NCI-H187 (cell line): ENCODE measurements around the gene RBM39.
"Not testable (repeated sequence)": the region's sequence is repeated elsewhere in the genome, so short reads cannot be mapped to it uniquely, and the experiment has no call there.

Experiments
- DNase-seq, 2 experiments: peaks; one replicate each; lab custom pipeline; 2025; lab: John Stamatoyannopoulos, UW

RBM39 gene

DNA sequence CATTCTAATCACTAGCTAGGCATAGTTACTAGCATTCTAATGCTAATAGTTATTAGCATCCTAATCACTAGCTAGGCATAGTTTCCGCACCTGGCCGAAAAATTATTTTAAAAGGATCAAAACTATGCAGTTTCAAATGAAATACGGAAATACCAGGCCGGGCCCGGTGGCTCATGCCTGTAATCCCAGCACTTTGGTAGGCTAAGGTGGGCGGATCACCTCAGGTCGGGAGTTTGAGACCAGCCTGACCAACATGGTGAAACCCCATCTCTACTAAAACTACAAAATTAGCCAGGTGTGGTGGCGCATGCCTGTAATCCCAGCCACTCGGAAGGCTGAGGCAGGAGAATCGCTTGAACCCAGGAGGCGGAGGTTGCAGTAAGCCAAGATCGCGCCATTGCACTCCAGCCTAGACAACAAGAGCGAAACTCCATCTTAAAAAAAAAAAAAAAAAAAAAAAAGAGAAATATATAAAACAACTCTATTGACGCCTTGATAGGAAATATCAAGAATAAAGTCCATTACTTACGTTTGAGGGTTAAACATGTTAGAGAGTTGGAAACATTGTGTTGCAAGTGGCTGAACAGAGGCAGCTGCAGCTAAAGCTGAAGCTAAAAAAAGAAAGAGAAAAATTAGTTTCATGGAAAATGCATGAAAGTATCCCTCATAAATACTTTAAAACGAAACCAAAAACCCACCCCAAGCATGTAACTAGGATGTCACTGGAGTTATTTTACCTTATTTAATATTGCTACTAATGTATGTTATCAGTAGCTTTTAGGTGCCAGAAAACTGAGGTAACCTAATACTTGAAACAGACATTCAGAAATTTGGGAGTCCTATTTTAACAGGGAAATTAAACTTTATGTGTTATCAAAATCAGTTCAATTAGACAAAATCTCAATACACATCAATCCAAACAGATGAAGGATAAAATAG, 35.2 kb downstream of the RBM39 start:
- not testable (repeated sequence) for DNase-seq

DNA sequence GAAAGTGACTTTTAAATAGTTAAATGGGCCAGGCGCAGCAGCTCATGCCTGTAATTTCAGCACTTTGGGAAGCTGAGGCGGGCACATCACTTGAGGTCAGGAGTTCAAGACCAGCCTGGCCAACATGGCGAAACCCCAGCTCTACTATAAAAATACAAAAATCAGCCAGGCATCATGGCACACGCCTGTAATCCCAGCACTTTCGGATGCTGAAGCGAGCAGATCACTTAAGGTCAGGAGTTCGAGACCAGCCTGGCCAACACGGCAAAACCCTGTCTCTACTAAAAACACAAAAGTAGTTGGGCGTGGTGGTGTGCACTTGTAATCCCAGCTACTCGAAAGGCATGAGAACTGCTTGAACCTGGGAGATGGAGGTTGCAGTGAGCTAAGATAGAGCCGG, 36.2 kb downstream of the RBM39 start:
- not testable (repeated sequence) for DNase-seq

DNA sequence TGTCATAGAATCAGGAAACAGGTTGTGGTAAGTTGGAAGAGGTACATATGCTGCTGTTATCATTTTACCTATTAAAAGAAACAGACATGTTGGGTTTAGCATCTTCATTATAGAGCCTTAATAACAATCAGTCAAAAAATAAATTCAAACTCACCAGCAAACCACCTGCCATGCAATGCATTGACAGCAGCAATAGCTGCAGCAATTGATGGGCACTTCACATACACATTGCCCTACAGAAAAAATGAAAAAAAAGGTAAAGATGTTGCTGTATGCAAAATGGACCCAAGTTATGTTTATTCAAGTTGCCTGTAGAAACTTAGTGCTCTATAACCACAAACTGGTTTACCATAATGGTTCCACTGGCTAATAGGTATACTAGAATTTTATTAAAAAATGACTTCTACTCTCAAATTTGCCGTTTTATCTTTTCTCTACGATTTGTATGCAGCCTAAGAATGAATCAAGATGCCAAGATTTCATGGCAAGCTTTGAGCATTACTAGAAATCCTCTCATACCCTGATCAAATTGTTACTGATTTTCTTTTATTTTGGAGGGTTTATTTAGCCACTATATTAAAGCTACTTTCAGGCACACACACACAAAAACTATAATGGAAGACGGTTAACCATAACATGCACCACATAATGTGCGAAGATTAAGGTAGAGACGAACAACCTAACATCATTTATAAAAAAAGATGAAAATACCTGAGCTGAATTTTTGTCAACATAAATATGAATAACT, 37.4 kb downstream of the RBM39 start:
- no peak for DNase-seq

DNA sequence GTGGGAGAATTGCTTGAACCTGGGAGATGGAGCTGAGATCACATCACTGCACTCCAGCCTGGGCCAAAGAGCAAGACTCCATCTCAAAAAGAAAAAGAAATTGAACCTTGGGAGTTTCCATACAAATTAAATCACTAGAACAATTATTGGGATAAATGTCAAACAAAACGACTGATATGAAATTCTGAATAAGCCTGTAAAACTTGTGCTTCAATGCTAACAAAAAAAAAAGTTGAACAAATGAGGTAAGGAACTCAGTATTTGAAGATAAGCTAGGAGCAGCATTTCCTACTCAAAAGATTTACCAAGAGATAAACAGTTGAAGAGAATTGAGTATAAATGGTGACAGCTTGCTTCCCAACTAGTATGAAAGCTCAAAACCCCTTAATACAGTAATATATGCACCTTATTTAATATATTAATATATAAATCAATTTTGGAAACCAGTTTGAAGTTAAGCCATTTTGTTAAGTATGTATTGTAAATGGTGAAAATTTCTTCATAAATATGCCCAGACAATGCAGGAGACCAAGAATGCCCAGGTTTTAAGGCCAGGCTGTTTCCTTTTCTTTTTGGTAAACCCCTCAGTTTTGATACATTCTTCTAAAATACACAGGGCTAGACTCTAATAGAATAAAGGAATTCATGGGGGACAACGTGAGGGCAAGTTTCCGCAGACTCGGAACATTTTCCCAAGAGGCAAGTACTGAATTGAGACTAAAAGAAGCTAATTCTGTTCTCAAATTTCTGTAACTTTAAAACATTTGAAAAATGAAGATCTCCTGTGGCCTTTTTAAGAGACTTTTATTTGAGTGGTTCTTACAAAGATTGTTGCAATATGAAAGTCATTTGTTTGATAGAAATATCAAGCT, 39.0 kb downstream of the RBM39 start:
- DNase-seq = no peak

DNA sequence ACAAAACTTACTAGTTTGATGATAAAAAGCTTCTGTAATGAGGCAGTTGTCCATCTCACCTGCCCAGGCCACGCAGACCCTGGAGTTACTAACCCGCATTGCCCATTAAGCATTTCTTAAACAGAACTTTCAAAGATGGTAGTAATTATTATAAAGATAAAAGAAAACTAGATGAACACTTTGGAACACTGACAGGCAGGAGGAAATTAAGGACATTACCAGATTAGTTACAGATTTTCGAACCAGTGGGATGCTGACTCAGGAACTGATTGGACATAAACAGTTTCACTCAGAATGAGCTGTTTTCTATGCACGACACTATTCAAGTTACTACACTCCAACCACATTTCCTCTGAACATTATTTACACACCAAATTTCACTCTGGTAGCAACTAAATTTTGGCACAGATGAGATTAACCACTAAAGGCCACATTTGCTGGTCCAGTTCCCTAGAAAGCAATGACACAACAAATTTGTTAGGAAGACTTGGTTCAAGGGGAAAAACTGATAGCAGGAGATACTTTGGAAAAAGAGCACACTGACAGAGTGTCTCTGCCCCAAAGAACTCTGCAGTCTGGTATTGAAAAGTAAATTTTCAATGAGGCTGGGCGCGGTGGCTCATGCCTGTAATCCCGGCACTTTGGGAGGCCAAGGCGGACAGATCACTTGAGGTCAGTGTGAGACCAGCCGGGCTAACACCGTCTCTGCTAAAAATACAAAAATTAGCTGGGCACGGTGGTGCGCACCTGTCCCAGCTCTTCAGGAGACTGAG, 39.8 kb downstream of the RBM39 start:
- DNase-seq = no peak

DNA sequence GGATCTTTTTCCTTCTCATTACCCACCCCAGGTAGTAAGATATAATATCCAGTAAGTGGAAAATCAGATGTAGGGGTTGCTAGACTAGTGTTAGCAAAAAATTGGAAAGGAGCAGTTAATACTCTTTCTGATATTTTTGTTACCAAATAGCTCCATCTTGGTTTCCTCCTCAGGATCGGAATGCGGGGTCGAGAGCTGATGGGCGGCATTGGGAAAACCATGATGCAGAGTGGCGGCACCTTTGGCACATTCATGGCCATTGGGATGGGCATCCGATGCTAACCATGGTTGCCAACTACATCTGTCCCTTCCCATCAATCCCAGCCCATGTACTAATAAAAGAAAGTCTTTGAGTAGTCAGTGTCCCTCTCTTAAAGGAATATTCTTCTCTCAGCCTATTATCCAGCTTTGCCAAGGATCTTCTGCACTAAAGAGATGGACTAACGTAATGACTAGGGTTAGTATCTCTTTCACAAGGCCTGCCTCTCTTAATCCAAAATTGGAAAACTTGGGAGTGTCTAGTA, 41.4 kb downstream of the RBM39 start:
- DNase-seq = no peak

DNA sequence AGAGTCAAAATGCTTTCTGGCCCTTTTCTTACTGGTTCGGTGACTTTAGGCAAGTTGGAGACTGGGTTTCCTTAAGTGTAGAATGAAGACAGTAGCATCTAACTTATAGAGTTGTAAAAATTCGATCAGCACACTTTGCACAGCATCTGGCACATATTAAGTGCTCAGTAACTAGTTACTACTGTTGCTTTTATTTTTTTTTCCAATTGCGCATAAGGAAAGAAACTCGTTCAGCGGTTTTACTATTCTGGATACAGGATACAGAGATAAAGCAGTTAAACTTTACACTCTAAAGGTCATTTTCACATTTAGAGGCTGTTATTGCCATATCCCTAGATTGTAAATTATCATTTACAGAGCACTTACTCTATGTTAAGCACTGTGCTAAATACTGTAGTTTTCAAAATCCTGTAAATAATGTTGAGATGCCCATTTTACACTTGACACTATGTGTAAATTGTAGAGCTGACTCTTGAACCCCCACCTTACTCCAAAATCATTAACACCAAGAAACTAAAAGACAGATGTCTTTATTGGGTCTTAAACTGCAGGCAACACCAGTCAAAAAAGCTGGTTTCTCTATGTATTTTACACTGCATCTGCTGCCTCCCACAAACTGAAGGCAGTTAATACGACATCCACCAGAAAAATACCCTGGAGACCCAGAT, 42.0 kb downstream of the RBM39 start:
- no peak for DNase-seq

DNA sequence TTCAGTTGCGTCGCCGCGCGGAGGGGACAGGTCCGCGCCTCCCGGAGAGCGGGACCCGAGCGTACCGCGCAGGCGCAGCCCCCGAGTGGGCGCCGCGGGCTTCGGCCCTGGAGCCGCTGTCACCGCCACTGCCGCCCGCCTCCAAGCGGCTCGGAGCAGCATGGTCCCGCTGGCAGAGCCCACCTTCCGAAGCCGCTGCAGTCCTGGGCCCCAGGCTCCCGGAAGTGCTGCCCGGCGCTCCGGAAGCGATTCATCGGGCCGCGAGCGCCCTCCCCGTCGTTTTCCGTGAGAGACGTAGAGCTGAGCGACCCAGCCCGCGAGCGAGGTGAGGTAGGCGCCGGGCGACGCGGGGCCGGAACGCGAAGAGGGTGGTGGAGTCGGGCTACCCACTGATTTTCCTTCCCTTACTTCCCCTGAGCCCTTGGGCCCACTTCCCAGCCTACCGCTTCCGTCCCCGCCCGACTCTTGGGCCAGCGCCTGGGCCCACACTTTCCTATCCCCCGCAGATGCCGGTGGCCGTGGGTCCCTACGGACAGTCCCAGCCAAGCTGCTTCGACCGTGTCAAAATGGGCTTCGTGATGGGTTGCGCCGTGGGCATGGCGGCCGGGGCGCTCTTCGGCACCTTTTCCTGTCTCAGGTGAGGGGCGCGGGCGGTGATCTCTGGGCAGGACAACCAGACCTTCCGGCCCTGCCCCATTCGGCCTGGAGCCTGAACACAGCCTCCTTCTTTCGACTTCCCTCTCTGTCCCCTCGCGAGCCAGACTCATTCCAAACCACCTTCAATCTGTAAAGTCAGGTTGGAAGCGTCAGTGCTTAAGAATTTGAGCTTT, 42.7 kb downstream of the RBM39 start, which contains the start of the genes NFS1 and ROMO1:
NFS1 (minus strand) TSS at position 226 of the 830 bp plus-strand sequence; CDS start at position 162, 64 bp downstream.
ROMO1 (plus strand) TSS at position 279 of the 830 bp plus-strand sequence; CDS start at position 507, 228 bp downstream.
- peak; percentile 26 to 33 for DNase-seq

DNA sequence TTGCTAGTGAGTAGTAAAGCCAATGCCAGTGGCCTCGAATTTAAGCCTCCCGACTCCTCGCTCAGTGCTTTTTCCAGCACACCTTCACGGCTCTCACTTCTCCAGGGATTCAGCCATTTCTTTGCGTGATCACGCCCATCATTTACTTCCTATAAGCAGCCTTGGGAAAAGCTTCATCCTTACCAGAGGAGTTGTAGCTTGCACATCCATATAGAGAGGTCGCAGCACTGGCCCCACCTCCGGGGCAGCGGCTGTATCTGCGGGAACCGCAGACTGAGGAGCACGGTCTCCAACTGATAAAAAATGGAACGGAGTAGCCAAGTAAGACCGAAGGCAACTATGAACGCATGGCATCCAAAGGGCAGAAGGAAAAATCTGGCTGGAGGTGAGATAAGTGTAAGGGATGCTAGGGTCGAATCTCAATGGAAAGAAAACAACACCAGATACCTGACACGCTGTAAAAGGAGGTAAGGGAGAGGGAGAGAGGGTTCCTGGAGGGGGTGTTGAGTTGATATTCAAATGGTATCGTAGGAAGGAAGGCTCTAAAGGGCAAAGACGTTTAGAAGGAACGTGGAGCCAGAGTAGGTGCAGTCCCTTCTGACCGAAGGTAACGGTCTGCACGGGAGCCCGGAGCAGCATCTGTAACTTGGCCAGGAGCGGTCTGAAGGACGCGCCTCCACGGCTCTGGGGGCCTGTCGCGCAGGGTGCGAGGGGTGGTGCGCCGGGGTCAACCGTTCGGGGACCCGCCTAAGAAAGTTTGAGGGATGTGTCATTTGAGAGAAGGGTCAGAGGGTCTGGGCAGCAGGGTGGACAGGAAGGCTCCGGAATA, 43.5 kb downstream of the RBM39 start:
- DNase-seq = no peak

DNA sequence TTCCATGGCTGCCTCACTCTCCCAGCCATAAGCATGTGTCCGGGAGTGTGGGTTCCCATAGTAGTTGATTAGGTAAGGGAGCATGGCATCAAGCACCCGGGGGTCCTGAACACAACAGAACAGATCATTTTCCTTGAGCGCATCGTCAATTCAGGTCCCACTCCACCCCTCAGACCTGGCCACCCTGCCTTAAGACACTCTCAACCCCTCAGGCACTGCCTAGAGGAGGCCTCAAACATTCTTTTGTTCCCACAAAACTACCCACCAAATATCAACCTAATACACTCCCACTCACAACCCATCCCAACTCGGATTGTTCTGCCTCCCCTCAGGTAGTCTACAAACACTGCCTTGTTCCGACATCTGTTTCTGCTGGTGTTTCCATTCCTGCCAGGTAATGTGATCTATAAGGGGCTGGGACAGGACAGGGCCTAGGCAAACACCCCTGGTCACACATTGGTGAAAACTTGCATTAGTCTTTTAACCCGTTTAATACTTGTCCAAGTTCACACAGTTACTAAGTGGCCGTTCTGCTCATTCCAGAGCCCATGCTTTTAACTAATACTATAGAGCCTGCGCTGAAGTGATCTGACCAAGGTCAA, 44.3 kb downstream of the RBM39 start:
- no peak for DNase-seq

DNA sequence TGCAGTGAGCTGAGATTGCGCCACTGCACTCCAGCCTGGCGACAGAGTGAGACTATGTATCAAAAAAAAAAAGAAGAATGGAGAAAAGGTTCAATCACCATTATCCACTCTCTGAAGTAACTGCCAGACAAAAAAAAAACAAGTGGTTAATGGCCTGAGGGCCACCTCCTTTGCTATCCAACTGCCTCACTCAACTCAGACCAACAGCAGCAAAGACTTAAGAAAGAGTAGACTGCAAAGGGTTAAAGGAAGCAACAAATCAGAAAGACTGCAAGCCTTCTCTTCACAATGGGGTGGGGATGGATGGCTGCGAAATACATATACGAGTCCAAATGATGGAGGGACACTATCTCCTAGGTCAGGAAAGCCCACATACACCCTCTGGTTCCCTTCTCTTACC, 46.1 kb downstream of the RBM39 start:
- no peak for DNase-seq

DNA sequence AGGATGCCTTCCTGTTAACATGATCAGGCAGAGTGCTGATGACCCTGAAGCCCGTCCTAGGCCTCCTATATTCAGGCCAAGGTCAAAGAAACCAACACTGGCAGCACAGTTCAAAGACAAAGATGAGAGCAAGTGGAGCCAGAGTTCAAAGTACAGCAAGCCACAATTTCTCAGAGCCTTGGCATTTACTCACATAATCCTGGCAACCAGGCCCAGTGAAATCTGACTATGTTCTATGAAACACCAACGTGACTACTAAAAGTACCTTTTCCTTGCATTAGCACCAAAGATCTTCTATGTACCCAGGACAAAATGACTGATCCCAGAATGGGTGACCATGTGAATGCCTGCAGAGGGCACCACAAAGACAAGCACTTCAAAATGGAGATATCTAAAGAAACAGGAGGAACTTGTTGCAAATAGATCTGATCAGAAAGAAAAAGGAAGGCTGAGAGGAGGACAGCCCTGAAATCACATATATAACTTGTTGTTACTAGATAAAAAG, 46.8 kb downstream of the RBM39 start:
- no peak for DNase-seq

DNA sequence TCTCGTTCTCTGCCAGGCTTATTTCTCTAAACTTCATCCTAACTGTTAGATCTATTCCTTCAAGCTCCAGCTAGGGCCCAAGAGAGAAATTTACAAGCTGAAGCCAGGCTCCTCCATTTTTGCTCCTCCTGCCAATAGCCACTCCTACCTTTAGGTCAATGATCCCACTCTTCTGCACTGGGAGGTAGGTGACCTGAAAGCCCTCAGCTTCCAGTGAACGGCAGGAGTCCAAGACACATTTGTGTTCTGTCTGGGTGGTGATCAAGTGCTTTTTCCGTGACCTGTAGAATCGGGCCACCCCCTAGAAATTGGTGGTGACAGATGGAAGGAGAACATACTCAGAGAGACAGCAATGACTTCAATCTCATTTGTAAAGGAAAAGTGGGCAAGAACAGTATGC, 51.8 kb downstream of the RBM39 start:
- DNase-seq = no peak

DNA sequence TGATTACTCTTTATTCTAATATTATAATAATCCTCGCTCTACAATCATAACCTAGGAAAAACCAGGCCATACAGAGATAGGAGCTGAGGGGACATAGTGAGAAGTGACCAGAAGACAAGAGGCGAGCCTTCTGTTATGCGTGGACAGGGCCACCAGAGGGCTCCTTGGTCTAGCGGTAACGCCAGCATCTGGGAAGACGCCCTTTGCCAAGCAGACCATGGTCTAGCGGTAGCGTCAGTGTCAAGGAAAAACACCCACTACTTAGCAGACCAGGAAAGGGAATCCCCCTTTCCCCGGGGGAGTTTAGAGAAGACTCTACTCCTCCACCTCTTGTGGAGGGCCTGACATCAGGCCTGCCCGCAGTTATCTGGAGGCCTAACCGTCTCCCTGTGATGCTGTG, 55.2 kb downstream of the RBM39 start:
- DNase-seq = not testable (repeated sequence)

DNA sequence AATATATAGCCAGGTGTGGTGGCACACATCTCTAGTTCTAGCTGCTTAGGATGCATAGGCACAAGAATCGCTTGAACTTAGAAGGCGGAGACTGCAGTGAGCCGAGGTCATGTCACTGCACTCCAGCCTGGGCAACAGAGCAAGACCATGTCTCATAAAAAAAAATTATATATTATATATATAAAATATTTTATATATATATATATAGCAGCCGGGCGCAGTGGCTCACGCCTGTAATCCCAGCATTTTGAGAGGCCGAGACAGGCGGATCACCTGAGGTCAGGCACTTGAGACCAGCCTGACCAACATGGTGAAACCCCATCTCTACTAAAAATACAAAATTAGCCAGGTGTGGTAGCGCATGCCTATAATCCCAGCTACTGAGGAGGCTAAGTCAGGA, 56.7 kb downstream of the RBM39 start:
- DNase-seq = not testable (repeated sequence)

DNA sequence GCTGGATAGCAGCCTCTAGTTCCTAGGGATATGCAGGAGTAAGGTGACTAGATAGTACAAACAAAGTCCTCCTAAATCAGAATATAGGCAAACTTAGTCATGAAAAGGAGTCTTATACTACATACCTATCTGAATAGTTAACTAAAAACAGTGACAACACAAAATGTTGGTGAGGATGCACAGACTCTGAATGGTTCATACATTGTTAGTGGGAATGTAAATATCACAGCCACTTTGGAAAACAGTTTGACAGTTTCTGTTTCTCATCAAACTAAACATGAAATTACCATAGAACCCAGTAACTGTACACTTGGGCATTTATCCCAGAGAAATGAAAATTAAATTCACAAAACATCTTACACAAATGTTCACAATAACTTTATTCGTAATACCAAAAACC, 60.1 kb downstream of the RBM39 start:
- DNase-seq = no peak

DNA sequence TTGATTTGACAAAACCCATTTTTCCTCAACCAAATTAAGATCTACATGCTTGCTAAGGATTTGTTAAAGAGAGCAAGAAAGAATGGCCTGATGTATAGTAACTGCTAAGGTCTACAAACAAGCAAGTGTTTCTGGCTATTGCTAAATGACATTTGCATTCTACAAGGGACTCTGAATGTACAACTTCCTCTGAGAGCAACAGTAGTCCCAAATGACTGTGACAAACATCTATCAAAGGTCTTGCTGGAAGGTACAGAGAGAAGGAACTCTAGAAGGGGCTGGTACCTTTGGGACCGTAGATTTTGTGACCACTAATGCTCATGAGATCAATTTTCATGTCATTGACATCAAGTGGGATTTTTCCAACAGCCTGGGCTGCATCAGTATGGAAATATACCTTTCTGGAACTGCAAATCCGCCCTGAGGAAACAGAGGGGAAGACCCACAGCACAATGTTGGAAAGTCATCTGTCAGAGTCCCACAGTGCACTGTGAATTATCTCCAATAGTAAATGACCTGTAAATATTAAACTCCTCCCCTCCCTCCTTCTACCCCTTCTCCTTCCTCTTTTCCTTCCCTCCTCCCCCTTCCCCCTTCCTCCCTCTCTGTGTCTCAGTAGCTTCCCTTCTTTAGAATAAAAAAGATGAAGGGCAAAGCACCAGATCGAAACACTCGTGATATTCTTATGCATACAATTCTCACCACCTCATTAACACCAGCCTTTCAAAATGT, 61.4 kb downstream of the RBM39 start:
- no peak for DNase-seq
